Testis (tissue), 3 donors: ENCODE results near the gene EIF3K. TPM values are rescaled to one million over a fixed set of nuclear protein-coding genes. Genes with fewer than 3 reads are reported as not detected.
A peak's percentile ranks its signal among the peaks of the same experiment; 100 is the strongest.

Source experiments
- DNase-seq: peaks from one replicate; pipeline ENCODE4 v3.0.0-alpha.2; 2019
- H3K27ac ChIP-seq, 2 donors: fragments of 200-600 bp; sonication (generic); one replicate each; pipeline ENCODE4 v1.5.1; 2019
- H3K27me3 ChIP-seq: fragments of 200-600 bp; sonication (generic); one replicate; pipeline ENCODE4 v1.5.1; 2019
- H3K36me3 ChIP-seq: fragments of 200-600 bp; sonication (generic); one replicate; pipeline ENCODE4 v1.5.1; 2017; ENCODE audit warnings: low read depth; ENCODE audit errors: missing control alignments
- H3K4me1 ChIP-seq: fragments of 200-600 bp; sonication (generic); one replicate; pipeline ENCODE4 v1.5.1; 2019
- H3K4me3 ChIP-seq, 2 donors: fragments of 200-600 bp; sonication (generic); one replicate each; pipeline ENCODE4 v1.5.1; 2017 to 2019
- H3K9me3 ChIP-seq: fragments of 200-600 bp; sonication (generic); one replicate; pipeline ENCODE4 v1.5.1; 2017
- POLR2A ChIP-seq: fragments of 450-650 bp; IDR thresholded peaks from one replicate; pipeline ENCODE4 v1.6.1; 2017; ENCODE audit warnings: antibody characterized with exemption, mild to moderate bottlenecking, moderate library complexity
- WGBS, 2 donors: methylation state at CpG; one replicate each; pipeline ENCODE4 v1.1.5; 2018; 5-methylcytosine and 5-hydroxymethylcytosine counted together
- intact Hi-C: fragments of 100-400 bp; cut with DNase I; formaldehyde crosslinking; loops from one replicate; pipeline ENCODE4 v1.15.1; 2023; ENCODE audit warnings: low total_unique reads
- polyA plus RNA-seq: library from polyadenylated mRNA; stranded (reverse); fragments of 350-450 nt; fragmentation: Illumina TruSeq; extraction: RNeasy Lipid Tissue Mini Kit (QIAGEN cat#74804); gene quantifications from one replicate; pipeline ENCODE4 v1.2.3, GENCODE V29; 2014; ENCODE audit warnings: low read depth, low replicate concordance; ENCODE audit not compliant: insufficient read depth
- total RNA-seq, 2 donors: library from RNA; depleted of rRNA; stranded (reverse); fragments of >200 nt; gene quantifications; one replicate each; pipeline ENCODE4 v1.2.3, GENCODE V29; 2016
- TF ChIP-seq, protein P1 (sequence below), 3 experiments: fragments of 450-650 bp in 2 of 3; fragments of 200-600 bp in 1 of 3; sonication (generic) in 1 of 3; IDR thresholded peaks; one replicate each; pipeline ENCODE4 v1.5.1; 2016 to 2019; ENCODE audit warnings: antibody characterized with exemption in 3 of 3, mild to moderate bottlenecking in 2 of 3, moderate library complexity in 1 of 3

The EIF3K gene
- total and polyA plus RNA-seq, 3 donors from 2014 or later: 195 to 235 (median 201) TPM

- Histone ChIP-seq H3K4me1 (peaks cover 86% of the 10 kb centered on the region), H3K27ac (peak overlapping the region; percentile 77 to 80), H3K9me3 (no peaks in the 10 kb centered on the region), H3K36me3 (no peaks in the 10 kb centered on the region), H3K4me3 (no peak overlapping the region), H3K27me3 (no peaks in the 10 kb centered on the region)
- TF ChIP-seq, protein P1, sequence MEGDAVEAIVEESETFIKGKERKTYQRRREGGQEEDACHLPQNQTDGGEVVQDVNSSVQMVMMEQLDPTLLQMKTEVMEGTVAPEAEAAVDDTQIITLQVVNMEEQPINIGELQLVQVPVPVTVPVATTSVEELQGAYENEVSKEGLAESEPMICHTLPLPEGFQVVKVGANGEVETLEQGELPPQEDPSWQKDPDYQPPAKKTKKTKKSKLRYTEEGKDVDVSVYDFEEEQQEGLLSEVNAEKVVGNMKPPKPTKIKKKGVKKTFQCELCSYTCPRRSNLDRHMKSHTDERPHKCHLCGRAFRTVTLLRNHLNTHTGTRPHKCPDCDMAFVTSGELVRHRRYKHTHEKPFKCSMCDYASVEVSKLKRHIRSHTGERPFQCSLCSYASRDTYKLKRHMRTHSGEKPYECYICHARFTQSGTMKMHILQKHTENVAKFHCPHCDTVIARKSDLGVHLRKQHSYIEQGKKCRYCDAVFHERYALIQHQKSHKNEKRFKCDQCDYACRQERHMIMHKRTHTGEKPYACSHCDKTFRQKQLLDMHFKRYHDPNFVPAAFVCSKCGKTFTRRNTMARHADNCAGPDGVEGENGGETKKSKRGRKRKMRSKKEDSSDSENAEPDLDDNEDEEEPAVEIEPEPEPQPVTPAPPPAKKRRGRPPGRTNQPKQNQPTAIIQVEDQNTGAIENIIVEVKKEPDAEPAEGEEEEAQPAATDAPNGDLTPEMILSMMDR (IDR thresholded peaks at IDR 0.05): no peak
- TF ChIP-seq POLR2A: no peak
- 25 to 30% methylated on average over 8 to 19 of the region's 19 CpGs for WGBS, 2 donors
- intact Hi-C loops: no loop called here
- DNase-seq: peak; percentile 50
These were observed 45.0 kb downstream of the EIF3K start for GRCh38 chr19:38663957-38664502.

DNA sequence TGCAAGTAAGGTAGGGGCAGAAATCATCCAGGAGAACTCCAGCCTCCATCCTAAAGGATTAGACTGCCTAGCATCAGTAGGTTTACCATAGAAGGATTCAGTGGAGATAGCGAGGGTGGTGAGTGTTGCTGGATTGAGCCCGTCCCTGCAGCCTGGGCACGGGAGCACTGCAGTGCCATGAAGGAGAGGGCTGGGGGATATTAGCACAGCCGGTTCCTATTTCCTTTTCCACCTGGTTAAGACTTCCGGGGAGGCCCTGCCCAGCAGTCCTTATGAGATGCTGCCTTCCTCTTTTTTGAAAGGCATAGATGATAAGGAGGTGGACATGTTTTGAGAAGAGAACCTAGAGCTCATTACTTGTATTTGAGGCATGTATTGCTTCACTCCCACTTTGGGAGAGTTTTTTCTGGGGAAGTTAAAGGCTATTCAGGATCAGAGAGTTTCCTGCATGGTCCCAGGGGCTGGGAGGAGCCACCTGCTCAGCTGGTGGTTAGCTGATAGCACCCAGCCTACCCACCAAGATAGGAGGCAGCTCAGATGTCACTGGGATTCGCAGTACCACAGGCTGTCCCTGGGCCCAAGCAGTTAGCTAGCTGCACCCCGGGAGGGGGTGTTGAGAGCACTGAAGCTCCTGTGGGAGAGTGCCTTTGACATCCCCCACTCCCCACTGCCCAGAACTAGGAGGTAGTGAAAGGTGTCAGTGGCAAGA lies 45.7 kb downstream of the EIF3K start:
- no peak for DNase-seq
- H3K9me3 ChIP-seq: no peaks in the 10 kb centered on the region
- TF ChIP-seq, protein P1 (IDR thresholded peaks at IDR 0.05): no peak
- no peak for TF ChIP-seq POLR2A
- 36 to 48% methylated on average over 5 to 7 of the region's 7 CpGs for WGBS, 2 donors
- H3K27ac ChIP-seq: peak overlapping the region; percentile 65 to 77
- no peaks in the 10 kb centered on the region for H3K36me3 ChIP-seq
- intact Hi-C loops: no loop called here
- no peaks in the 10 kb centered on the region for H3K27me3 ChIP-seq
- H3K4me1 ChIP-seq: peaks cover 79% of the 10 kb centered on the region
- H3K4me3 ChIP-seq: no peak overlapping the region

DNA sequence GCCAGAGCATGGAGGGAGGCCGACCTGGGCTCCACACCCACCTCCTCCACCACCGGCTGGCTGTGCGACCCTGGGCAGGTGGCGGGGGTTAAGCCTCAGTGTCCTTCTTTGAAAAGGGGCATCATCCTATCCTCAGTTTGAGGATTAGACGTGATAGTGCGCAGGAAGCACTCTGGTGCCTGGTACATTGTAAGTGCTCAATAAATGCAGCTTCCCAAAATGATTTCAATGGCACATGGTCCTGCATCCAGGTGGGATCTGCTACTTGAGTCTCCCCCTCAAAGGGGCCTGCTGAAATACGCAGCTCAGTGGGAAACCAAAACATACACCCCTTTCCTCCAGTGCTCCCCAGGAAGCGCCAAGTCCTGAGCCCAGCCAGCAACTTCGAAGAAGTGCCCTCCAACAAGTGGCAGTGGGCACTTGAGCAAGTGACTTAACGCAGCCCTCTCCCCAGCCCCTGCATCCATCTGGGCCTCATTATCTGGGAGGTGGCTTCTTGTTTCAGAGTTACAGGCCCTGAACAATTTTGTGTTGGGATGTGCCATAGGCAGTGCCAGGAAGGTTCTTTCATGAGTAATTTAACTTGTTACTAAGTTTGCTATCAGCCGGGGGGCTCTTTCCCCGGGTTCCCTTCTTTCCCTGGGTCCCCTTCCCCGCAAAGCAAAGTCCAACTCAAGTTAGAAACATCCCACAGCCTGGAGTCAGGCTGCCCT lies 46.4 kb downstream of the EIF3K start:
- peaks cover 72% of the 10 kb centered on the region for H3K4me1 ChIP-seq
- intact Hi-C loops: no loop called here
- no peak for TF ChIP-seq POLR2A
- TF ChIP-seq, protein P1 (IDR thresholded peaks at IDR 0.05): no peak

DNA sequence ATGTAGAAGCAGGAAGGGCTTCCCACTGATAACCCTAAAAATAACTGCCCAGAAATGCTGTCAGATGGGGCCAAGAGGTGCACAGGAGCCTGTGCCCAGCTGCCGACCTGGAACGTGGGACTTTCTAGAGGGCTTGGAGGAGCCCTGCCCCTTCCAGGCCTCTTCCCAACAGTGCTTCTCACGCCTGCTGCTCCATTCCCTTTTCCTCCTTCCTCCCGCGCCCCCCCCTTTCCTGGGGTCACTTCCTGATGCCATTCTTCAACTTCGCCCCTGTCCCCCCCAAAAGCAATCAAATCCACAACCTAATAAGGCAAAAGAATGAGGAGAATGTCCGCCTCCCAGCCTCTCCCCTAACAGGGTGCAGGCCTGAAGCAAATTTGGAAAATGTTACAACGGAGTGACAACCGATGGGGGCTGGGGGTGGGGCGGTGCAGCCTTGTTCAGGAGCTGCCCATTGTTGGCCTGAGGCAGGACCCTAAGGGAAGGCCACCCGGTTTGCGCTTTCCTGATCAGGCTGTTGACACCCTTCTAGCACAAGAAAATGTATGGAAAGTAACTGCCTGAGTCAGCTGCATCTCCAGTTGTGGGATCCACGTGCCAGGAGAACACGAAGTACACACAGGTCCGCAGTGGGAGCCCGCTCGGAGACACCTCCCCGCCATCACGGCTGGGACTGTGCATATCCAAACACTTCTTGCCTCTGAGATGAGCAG lies 47.1 kb downstream of the EIF3K start:
- peaks cover 65% of the 10 kb centered on the region for H3K4me1 ChIP-seq

More for the DNA sequence above, 46.4 kb downstream of the EIF3K start:
- Histone ChIP-seq H3K27me3 (no peaks in the 10 kb centered on the region), H3K36me3 (no peaks in the 10 kb centered on the region), H3K4me3 (no peak overlapping the region), H3K27ac (peak overlapping the region; percentile 65 to 70), H3K9me3 (no peaks in the 10 kb centered on the region)
- WGBS, 2 donors: 65 to 66% methylated on average over 10 to 13 of the region's 13 CpGs
- DNase-seq: no peak

More for the DNA sequence above, 47.1 kb downstream of the EIF3K start:
- no peak for DNase-seq
- no peaks in the 10 kb centered on the region for H3K27me3 ChIP-seq
- no peaks in the 10 kb centered on the region for H3K9me3 ChIP-seq
- 52 to 58% methylated on average over 19 of the region's 19 CpGs for WGBS, 2 donors
- TF ChIP-seq POLR2A: no peak
- TF ChIP-seq, protein P1 (IDR thresholded peaks at IDR 0.05): no peak
- no peak overlapping the region for H3K4me3 ChIP-seq
- H3K27ac ChIP-seq: peak overlapping the region; percentile 70 to 82
- intact Hi-C loops: no loop called here
- no peaks in the 10 kb centered on the region for H3K36me3 ChIP-seq
